SU-DHL-6 (cell line): ENCODE results near the gene XCL1.

Experiments used
- H2AFZ ChIP-seq: fragments of 200-600 bp; sonication (generic); 2 replicates; pipeline ENCODE4 v1.6.1; 2014; ENCODE audit warnings: low read depth, mild to moderate bottlenecking, moderate library complexity, mixed read lengths, antibody characterized with exemption, low read length; ENCODE audit not compliant: severe bottlenecking
- H3F3A ChIP-seq: fragments of 200-600 bp; shearing (Covaris generic); 2 replicates; pipeline ENCODE4 v1.6.0; 2016; ENCODE audit warnings: antibody characterized with exemption, mild to moderate bottlenecking; ENCODE audit not compliant: insufficient read depth
- H3K27ac ChIP-seq: fragments of 200-600 bp; sonication (generic); 2 replicates; pipeline ENCODE4 v1.5.1; 2016; ENCODE audit warnings: low read depth, mild to moderate bottlenecking, low read length, moderate library complexity, mixed read lengths
- H3K27me3 ChIP-seq: fragments of 200-600 bp; sonication (generic), shearing (Covaris generic); 2 replicates; pipeline ENCODE4 v1.6.0; 2014; ENCODE audit warnings: mild to moderate bottlenecking, low read length
- H3K36me3 ChIP-seq: fragments of 200-600 bp; sonication (generic); 2 replicates; pipeline ENCODE4 v1.6.1; 2014; ENCODE audit warnings: mild to moderate bottlenecking, low read length, mixed read lengths
- H3K4me2 ChIP-seq: fragments of 300-600, 200-600 bp; shearing (Covaris generic), sonication (generic); 2 replicates; pipeline ENCODE4 v1.6.0; 2014; ENCODE audit warnings: low read length, low read depth, mild to moderate bottlenecking; ENCODE audit not compliant: poor library complexity, severe bottlenecking
- H3K4me3 ChIP-seq: fragments of 200-600 bp; sonication (generic); 2 replicates; pipeline ENCODE4 v1.5.1; 2014; ENCODE audit warnings: antibody characterized with exemption, low read length, mild to moderate bottlenecking, mixed read lengths; ENCODE audit not compliant: insufficient read depth, poor library complexity, severe bottlenecking
- H3K79me2 ChIP-seq: fragments of 200-600 bp; sonication (generic); 2 replicates; pipeline ENCODE4 v1.6.1; 2014; ENCODE audit warnings: mild to moderate bottlenecking, low read length, moderate library complexity; ENCODE audit not compliant: insufficient read depth
- H3K9ac ChIP-seq: fragments of 200-600 bp; sonication (generic); 2 replicates; pipeline ENCODE4 v1.7.0; 2014; ENCODE audit warnings: mild to moderate bottlenecking, low read length
- H3K9me2 ChIP-seq: fragments of 200-600 bp; sonication (generic); replicated peaks from 2 replicates; pipeline ENCODE4 v1.6.1; 2014; ENCODE audit warnings: low read length; ENCODE audit not compliant: insufficient read depth
- H3K9me3 ChIP-seq: fragments of 200-600 bp; sonication (generic); 2 replicates; pipeline ENCODE4 v1.6.1; 2014; ENCODE audit warnings: low read length, mixed read lengths; ENCODE audit not compliant: insufficient read depth
- H4K20me1 ChIP-seq: fragments of 200-600 bp; sonication (generic); 2 replicates; pipeline ENCODE4 v1.6.1; 2014; ENCODE audit warnings: low read depth, mild to moderate bottlenecking, antibody characterized with exemption, low read length, moderate library complexity, mixed read lengths
- CTCF ChIP-seq: fragments of 200-600 bp; sonication (generic); IDR thresholded peaks from one replicate; pipeline ENCODE4 v1.5.1; 2017; ENCODE audit warnings: antibody characterized with exemption, mild to moderate bottlenecking, low read length, moderate library complexity; ENCODE audit not compliant: insufficient read depth, poor library complexity, severe bottlenecking
- EZH2phosphoT487 ChIP-seq: fragments of 200-600 bp; sonication (generic), shearing (Covaris generic); conservative IDR thresholded peaks from 2 replicates; pipeline ENCODE4 v1.6.1; 2018; ENCODE audit warnings: mild to moderate bottlenecking, antibody characterized with exemption, low read length, moderate library complexity, mixed read lengths

The XCL1 gene

GRCh38 chr1:168626326-168626725 is 49.9 kb downstream of the XCL1 start:
- no peaks in the 10 kb centered on the region for H3K79me2 ChIP-seq
- no peak overlapping the region for H3K4me2 ChIP-seq
- no peak overlapping the region for H3K27ac ChIP-seq
- no peaks in the 10 kb centered on the region for H3K9me2 ChIP-seq
- TF ChIP-seq EZH2phosphoT487 (no peak), CTCF (no peak)
- no peak overlapping the region for H3K4me3 ChIP-seq
- H3F3A ChIP-seq, result no peaks in the 10 kb centered on the region
- H3K9me3 ChIP-seq, result no peaks in the 10 kb centered on the region
- no peak overlapping the region for H3K9ac ChIP-seq
- no peaks in the 10 kb centered on the region for H3K36me3 ChIP-seq
- H3K27me3 ChIP-seq, result no peaks in the 10 kb centered on the region
- no peak overlapping the region for H2AFZ ChIP-seq
- no peaks in the 10 kb centered on the region for H4K20me1 ChIP-seq

GRCh38 chr1:168627370-168627769 is 51.0 kb downstream of the XCL1 start:
- Histone ChIP-seq H3K4me3 (no peak overlapping the region), H4K20me1 (no peaks in the 10 kb centered on the region), H3F3A (no peaks in the 10 kb centered on the region), H3K9ac (no peak overlapping the region), H3K27me3 (no peaks in the 10 kb centered on the region), H3K27ac (no peak overlapping the region), H3K79me2 (no peaks in the 10 kb centered on the region), H3K9me3 (no peaks in the 10 kb centered on the region), H3K9me2 (no peaks in the 10 kb centered on the region), H2AFZ (no peak overlapping the region), H3K36me3 (no peaks in the 10 kb centered on the region), H3K4me2 (no peak overlapping the region)
- TF ChIP-seq EZH2phosphoT487, result no peak
- TF ChIP-seq CTCF, result no peak

GRCh38 chr1:168628807-168629206 is 52.4 kb downstream of the XCL1 start:
- H3K27ac ChIP-seq, result no peak overlapping the region
- no peaks in the 10 kb centered on the region for H3K36me3 ChIP-seq
- H3K4me3 ChIP-seq, result no peak overlapping the region
- no peak for TF ChIP-seq EZH2phosphoT487
- TF ChIP-seq CTCF, result no peak
- H3K9me2 ChIP-seq, result no peaks in the 10 kb centered on the region
- H3K9ac ChIP-seq, result no peak overlapping the region
- H3K27me3 ChIP-seq, result no peaks in the 10 kb centered on the region
- H3F3A ChIP-seq, result no peaks in the 10 kb centered on the region
- H2AFZ ChIP-seq, result no peak overlapping the region
- no peak overlapping the region for H3K4me2 ChIP-seq
- H3K79me2 ChIP-seq, result no peaks in the 10 kb centered on the region
- H3K9me3 ChIP-seq, result no peaks in the 10 kb centered on the region
- no peaks in the 10 kb centered on the region for H4K20me1 ChIP-seq

GRCh38 chr1:168629466-168629865 is 53.1 kb downstream of the XCL1 start:
- Histone ChIP-seq H3K27me3 (no peaks in the 10 kb centered on the region), H3K36me3 (no peaks in the 10 kb centered on the region), H3K79me2 (no peaks in the 10 kb centered on the region), H2AFZ (no peak overlapping the region), H3K27ac (no peak overlapping the region), H3K4me3 (no peak overlapping the region), H3K9me3 (no peaks in the 10 kb centered on the region), H4K20me1 (no peaks in the 10 kb centered on the region), H3K4me2 (no peak overlapping the region), H3F3A (no peaks in the 10 kb centered on the region), H3K9ac (no peak overlapping the region), H3K9me2 (no peaks in the 10 kb centered on the region)
- no peak for TF ChIP-seq EZH2phosphoT487
- no peak for TF ChIP-seq CTCF
